Spleen (tissue), 11 donors: ENCODE results near the gene DNM1. TPM values are rescaled to one million over a fixed set of nuclear protein-coding genes. Genes with fewer than 3 reads are reported as not detected.

Experiments used
- DNase-seq: peaks from one replicate; pipeline ENCODE4 v3.0.0-alpha.2; 2020
- H3K27ac ChIP-seq, 8 donors: fragments of 200-600 bp; sonication (generic) in 7 of 8; 1 replicate in 4 of 8; 2 replicates in 4 of 8; pipeline versions ENCODE4 v1.5.0 to v1.8.0; 2016 to 2021; ENCODE audit warnings: inconsistent platforms in 4 of 8, mild to moderate bottlenecking in 4 of 8, moderate library complexity in 1 of 8
- H3K27me3 ChIP-seq, 7 donors: fragments of 200-600 bp; sonication (generic) in 6 of 7; replicated peaks in 1 of 7; 1 replicate in 4 of 7; 2 replicates in 3 of 7; pipeline versions ENCODE4 v1.5.0 to v1.8.0; 2016 to 2021; ENCODE audit warnings: inconsistent platforms in 3 of 7, mild to moderate bottlenecking in 1 of 7
- H3K36me3 ChIP-seq, 6 donors: fragments of 200-600 bp; sonication (generic) in 5 of 6; 1 replicate in 4 of 6; 2 replicates in 2 of 6; pipeline versions ENCODE4 v1.5.0 to v1.8.0; 2016 to 2021; ENCODE audit warnings: inconsistent platforms in 2 of 6
- H3K4me1 ChIP-seq, 6 donors: fragments of 200-600 bp; sonication (generic) in 5 of 6; 1 replicate in 3 of 6; 2 replicates in 3 of 6; pipeline versions ENCODE4 v1.5.0 to v1.8.0; 2016 to 2021; ENCODE audit warnings: inconsistent platforms in 3 of 6
- H3K4me3 ChIP-seq, 8 donors: fragments of 200-600 bp; sonication (generic) in 7 of 8; 1 replicate in 4 of 8; 2 replicates in 4 of 8; pipeline versions ENCODE4 v1.5.0 to v1.8.0; 2016 to 2021; ENCODE audit warnings: inconsistent platforms in 4 of 8, mild to moderate bottlenecking in 4 of 8, moderate library complexity in 2 of 8
- H3K9me3 ChIP-seq, 8 donors: fragments of 200-600 bp; sonication (generic) in 7 of 8; 1 replicate in 4 of 8; 2 replicates in 4 of 8; pipeline versions ENCODE4 v1.5.0 to v1.8.0; 2016 to 2021; ENCODE audit warnings: inconsistent platforms in 4 of 8
- POLR2A ChIP-seq, 3 donors: fragments of 450-650 bp; IDR thresholded peaks; one replicate each; pipeline ENCODE4 v1.5.1; 2017; ENCODE audit warnings: antibody characterized with exemption in 3 of 3, mild to moderate bottlenecking in 1 of 3
- POLR2AphosphoS5 ChIP-seq, 3 donors: sonication (generic); formaldehyde crosslinking; IDR thresholded peaks; one replicate each; pipeline ENCODE4 v1.5.1; 2017; ENCODE audit warnings: antibody characterized with exemption in 3 of 3
- WGBS, 5 donors: extraction: QIAGEN DNeasy Blood & Tissue Kit in 3 of 5; methylation state at CpG; one replicate each; pipeline versions ENCODE4 v1.1.5 to v1.1.7; 2013 to 2018; 5-methylcytosine and 5-hydroxymethylcytosine counted together
- intact Hi-C: fragments of 100-400 bp; cut with DNase I; formaldehyde crosslinking; loops from one replicate; pipeline ENCODE4 v1.15.0; 2023; ENCODE audit warnings: low total_unique reads
- polyA plus RNA-seq, 3 donors: library from polyadenylated mRNA; stranded (reverse); fragments of 200-250 nt; gene quantifications; one replicate each; pipeline ENCODE4 v1.2.1, GENCODE V29; 2013
- total RNA-seq, 7 donors: library from RNA; depleted of rRNA in 3 of 7; stranded (reverse); fragments of >200 nt in 3 of 7; fragmentation: NEBNext Ultra II Directional in 4 of 7; extraction: Animal tissue kit (Norgen Biotek cat#: 25700) in 4 of 7; gene quantifications; one replicate each; pipeline versions ENCODE4 v1.1.0 to v1.2.1, GENCODE V29; 2016 to 2021
- TF ChIP-seq, protein P1 (sequence below), 11 experiments: fragments of 200-600 bp in 7 of 11; fragments of 450-650 bp in 4 of 11; sonication (generic) in 4 of 11; IDR thresholded peaks in 8 of 11; conservative IDR thresholded peaks in 3 of 11; 1 replicate in 7 of 11; 2 replicates in 4 of 11; pipeline versions ENCODE4 v1.4.0 to v1.8.0; 2016 to 2021; ENCODE audit warnings: antibody characterized with exemption in 11 of 11, inconsistent platforms in 4 of 11, mild to moderate bottlenecking in 1 of 11
- donor health status: healthy with polysubstance abuse.
- donor health status: DM: no; HTN: no; CAD: no; lungs with moderate emphysema.
- donor health status: DM: no; HTN: no; CAD: no.
- donor health status: Bipolar disorder and iron deficiency.
- donor health status: healthy.
- donor health status: DM: no; HTN: no; CAD: no.
- donor health status: DM: yes; HTN: yes; CAD: no.

Gene DNM1
- total and polyA plus RNA-seq, 10 donors, result 0.42 to 3.6 (median 1.6) TPM

DNA sequence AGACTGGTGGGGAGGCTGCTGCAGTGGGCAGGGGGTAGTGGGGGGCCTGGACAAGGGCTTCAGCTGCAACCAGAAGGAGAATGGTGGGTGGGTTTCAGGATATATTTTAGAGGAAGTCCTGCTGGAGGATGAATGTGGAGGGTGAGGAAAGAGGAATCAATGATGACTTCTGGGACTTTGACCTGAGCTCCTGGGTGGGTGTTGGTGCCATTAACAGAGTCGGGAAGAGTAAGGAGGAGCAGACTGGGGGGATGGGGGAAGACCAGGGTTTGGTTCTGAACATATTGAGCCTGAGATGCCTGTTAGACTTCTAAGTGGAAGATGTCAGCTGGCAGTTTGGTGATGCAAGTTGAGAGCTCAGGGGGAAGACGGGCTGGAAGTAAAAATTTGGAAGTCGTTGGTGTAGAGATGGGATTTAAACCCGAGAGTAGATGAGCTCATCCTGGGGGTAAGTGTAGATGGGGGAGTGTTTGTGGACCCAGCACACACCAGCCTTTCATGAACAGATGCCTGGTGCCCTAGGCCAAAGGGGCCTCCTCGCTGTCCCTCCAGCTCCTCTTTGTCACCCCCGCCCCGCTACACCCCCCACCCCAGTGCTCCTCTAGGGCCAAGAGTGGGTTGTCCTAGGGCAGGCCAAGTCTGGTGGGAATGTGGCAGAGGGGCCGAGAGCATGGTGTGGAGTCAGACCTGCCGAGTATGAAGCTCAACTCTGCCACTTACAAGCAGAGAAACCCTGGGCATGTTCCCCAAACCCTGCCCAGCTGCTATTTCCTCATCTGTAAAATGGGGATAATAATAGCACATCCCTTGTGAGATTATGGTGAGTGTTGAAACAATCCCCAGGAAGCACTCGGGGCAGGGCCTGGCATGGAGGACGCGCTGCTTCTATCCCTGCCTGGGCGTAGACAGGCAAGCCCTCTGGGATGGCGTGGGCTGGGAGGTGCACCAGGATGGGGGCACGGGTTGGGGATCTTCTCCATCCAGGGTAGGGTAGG is 4.0 kb downstream of the DNM1 start:
- H3K4me3 ChIP-seq, result no peak overlapping the region
- H3K4me1 ChIP-seq, result peaks cover 6 to 22% (median 18%) of the 10 kb centered on the region in 6 donors
- no peaks in the 10 kb centered on the region for H3K36me3 ChIP-seq
- 70 to 92% (median 77%) methylated on average over 14 to 15 of the region's 15 CpGs for WGBS, 5 donors
- peaks cover 0 to 52% (median 24%) of the 10 kb centered on the region in 7 donors for H3K27me3 ChIP-seq
- DNase-seq, result no peak
- H3K27ac ChIP-seq, result no peak overlapping the region
- intact Hi-C loops, result no loop called here
- no peaks in the 10 kb centered on the region for H3K9me3 ChIP-seq
- TF ChIP-seq POLR2AphosphoS5 (IDR thresholded peaks at IDR 0.05) (no peak), POLR2A (IDR thresholded peaks at IDR 0.05) (no peak)
- TF ChIP-seq, protein P1, sequence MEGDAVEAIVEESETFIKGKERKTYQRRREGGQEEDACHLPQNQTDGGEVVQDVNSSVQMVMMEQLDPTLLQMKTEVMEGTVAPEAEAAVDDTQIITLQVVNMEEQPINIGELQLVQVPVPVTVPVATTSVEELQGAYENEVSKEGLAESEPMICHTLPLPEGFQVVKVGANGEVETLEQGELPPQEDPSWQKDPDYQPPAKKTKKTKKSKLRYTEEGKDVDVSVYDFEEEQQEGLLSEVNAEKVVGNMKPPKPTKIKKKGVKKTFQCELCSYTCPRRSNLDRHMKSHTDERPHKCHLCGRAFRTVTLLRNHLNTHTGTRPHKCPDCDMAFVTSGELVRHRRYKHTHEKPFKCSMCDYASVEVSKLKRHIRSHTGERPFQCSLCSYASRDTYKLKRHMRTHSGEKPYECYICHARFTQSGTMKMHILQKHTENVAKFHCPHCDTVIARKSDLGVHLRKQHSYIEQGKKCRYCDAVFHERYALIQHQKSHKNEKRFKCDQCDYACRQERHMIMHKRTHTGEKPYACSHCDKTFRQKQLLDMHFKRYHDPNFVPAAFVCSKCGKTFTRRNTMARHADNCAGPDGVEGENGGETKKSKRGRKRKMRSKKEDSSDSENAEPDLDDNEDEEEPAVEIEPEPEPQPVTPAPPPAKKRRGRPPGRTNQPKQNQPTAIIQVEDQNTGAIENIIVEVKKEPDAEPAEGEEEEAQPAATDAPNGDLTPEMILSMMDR (IDR thresholded peaks at IDR 0.05 in 8 of 11, conservative IDR thresholded peaks at IDR 0.05 in 3 of 11), result no peak

DNA sequence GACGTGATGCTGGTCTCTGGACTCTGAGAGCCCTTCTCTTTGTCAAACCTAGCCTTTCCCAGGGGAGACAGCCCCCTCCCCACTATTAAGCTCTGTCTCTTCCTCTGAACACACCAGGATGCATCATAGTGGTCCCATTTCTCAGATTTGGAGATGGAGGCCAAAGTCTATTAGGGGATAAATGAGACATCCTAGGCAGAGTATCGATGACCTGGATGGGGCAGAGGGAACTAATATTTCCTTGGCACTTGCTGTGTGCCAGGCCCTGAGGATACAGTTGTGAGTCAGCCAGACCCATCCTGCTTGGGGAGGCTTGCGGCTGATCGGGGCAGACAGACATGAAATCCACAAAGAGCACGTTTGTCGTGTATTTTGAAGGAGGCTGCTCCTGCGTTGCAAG is 5.2 kb downstream of the DNM1 start:
- no peak overlapping the region for H3K27ac ChIP-seq

DNA sequence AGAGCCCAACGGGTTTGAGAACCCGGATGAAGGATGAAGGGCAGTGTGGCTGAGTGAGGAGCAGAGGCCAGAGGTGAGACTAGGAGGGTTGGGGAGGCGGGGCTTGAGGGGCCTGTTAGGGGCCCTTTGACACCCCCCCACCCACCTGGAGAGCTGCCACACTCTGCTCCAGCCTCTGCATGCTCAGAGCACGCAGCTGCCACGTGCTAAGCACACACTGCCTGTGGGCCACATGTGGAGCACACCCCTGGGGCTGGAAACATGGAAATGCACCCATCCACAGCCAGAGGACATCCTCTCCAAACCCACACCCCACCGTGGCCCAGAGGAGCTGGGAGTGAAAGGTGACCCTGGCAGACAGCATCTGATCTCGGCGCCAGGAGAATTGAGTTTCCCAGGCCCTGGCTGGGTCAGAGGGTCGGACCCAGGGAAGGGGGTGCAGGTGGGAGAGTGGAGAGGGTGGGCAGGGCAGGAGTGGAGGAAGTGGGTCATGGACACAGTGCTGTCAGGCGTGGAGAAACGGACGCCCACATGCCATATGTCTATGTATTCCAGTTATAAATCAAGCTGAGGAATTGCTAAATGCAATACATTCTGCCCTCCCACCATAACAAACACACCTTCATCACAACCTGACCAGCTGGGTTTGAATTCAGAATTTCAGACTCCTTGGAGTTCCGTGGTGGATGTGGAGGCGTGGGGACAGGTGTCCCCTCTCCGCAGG is 5.9 kb downstream of the DNM1 start:
- 71 to 86% (median 73%) methylated on average over 14 to 15 of the region's 15 CpGs for WGBS, 5 donors

More for the DNA sequence above, 5.2 kb downstream of the DNM1 start:
- Histone ChIP-seq H3K9me3 (no peaks in the 10 kb centered on the region), H3K36me3 (no peaks in the 10 kb centered on the region), H3K27me3 (peaks cover 0 to 52% (median 23%) of the 10 kb centered on the region in 7 donors), H3K4me1 (peaks cover 6 to 12% (median 11%) of the 10 kb centered on the region in 6 donors), H3K4me3 (no peak overlapping the region)
- DNase-seq, result no peak
- 86 to 98% (median 87%) methylated on average over 7 of the region's 7 CpGs for WGBS, 5 donors
- TF ChIP-seq, protein P1 (IDR thresholded peaks at IDR 0.05 in 8 of 11, conservative IDR thresholded peaks at IDR 0.05 in 3 of 11), result no peak
- TF ChIP-seq POLR2AphosphoS5 (IDR thresholded peaks at IDR 0.05), result no peak
- no peak for TF ChIP-seq POLR2A (IDR thresholded peaks at IDR 0.05)
- intact Hi-C loops, result no loop called here

More for the DNA sequence above, 5.9 kb downstream of the DNM1 start:
- H3K36me3 ChIP-seq, result no peaks in the 10 kb centered on the region
- no peak for DNase-seq
- peaks cover 0 to 45% (median 16%) of the 10 kb centered on the region in 7 donors for H3K27me3 ChIP-seq
- no peak for TF ChIP-seq POLR2AphosphoS5 (IDR thresholded peaks at IDR 0.05)
- TF ChIP-seq, protein P1 (IDR thresholded peaks at IDR 0.05 in 8 of 11, conservative IDR thresholded peaks at IDR 0.05 in 3 of 11), result no peak
- no peak for TF ChIP-seq POLR2A (IDR thresholded peaks at IDR 0.05)
- no peaks in the 10 kb centered on the region for H3K9me3 ChIP-seq
- no peak overlapping the region for H3K27ac ChIP-seq
- H3K4me3 ChIP-seq, result no peak overlapping the region
- H3K4me1 ChIP-seq, result peaks cover 1 to 5% (median 4%) of the 10 kb centered on the region in 6 donors
- intact Hi-C loops, result no loop called here
